Right lobe of liver (tissue), 6 donors: ENCODE measurements around the gene CDC37. TPM values are rescaled to one million over a fixed set of nuclear protein-coding genes. Genes with fewer than 3 reads are reported as not detected.

Experiments
- ATAC-seq, 4 donors: fragments of 200-7000 bp; cut with Tn5 transposase; one replicate each; pipeline ENCODE4 v1.9.1; 2020; ENCODE audit warnings: mild to moderate bottlenecking in 4 of 4, moderate library complexity in 4 of 4
- DNase-seq, 3 donors: peaks; one replicate each; pipeline ENCODE4 v3.0.0-alpha.2; 2020
- H3K27ac ChIP-seq, 3 donors: fragments of 200-600 bp; one replicate each; pipeline ENCODE4 v1.8.0; 2022
- H3K27me3 ChIP-seq, 2 donors: fragments of 200-600 bp; one replicate each; pipeline ENCODE4 v1.8.0; 2022
- H3K36me3 ChIP-seq, 4 donors: fragments of 200-600 bp; sonication (generic) in 1 of 4; one replicate each; pipeline versions ENCODE4 v1.5.1 to v1.8.0; 2017 to 2022; ENCODE audit warnings: control low read depth in 1 of 4
- H3K4me1 ChIP-seq, 4 donors: fragments of 200-600 bp; sonication (generic) in 1 of 4; one replicate each; pipeline versions ENCODE4 v1.5.1 to v1.8.0; 2017 to 2022; ENCODE audit warnings: control low read depth in 1 of 4
- H3K4me3 ChIP-seq, 3 donors: fragments of 200-600 bp; one replicate each; pipeline ENCODE4 v1.8.0; 2022
- H3K9me3 ChIP-seq, 4 donors: fragments of 200-600 bp; sonication (generic) in 1 of 4; one replicate each; pipeline versions ENCODE4 v1.5.1 to v1.8.0; 2017 to 2022; ENCODE audit warnings: control low read depth in 1 of 4
- CTCF ChIP-seq, 4 donors: fragments of 200-600 bp in 3 of 4; fragments of 450-650 bp in 1 of 4; IDR thresholded peaks; one replicate each; pipeline versions ENCODE4 v1.5.1 to v1.8.0; 2016 to 2022; ENCODE audit warnings: antibody characterized with exemption in 4 of 4, mild to moderate bottlenecking in 2 of 4
- POLR2A ChIP-seq: fragments of 450-650 bp; IDR thresholded peaks from one replicate; pipeline ENCODE4 v1.6.1; 2017; ENCODE audit warnings: antibody characterized with exemption, mild to moderate bottlenecking
- WGBS: methylation state at CpG from one replicate; pipeline ENCODE4 v1.1.6; 2018; ENCODE audit warnings: low coverage, low lambda C conversion rate; ENCODE audit not compliant: insufficient coverage; ENCODE audit errors: missing lambda C conversion rate; 5-methylcytosine and 5-hydroxymethylcytosine counted together
- intact Hi-C, 2 donors: fragments of 100-400 bp; cut with DNase I; formaldehyde crosslinking; loops; one replicate each; pipeline versions ENCODE4 v1.11.2 to v1.14.1; 2022
- total RNA-seq, 6 experiments: library from RNA; depleted of rRNA in 2 of 6; stranded (reverse); fragments of >200 nt in 2 of 6; fragmentation: NEBNext Ultra II Directional in 3 of 6; extraction: Animal tissue kit (Norgen Biotek cat#: 25700) in 3 of 6; gene quantifications; one replicate each; pipeline versions ENCODE4 v1.1.0 to v1.2.4, GENCODE V29; 2016 to 2023
- donor health status: DM: no; HTN: yes; CAD: no.
- donor health status: DM: no; HTN: no; CAD: no.
- donor health status: DM: no; HTN: no; CAD: no.
- donor health status: DM: no; HTN: yes; CAD: no.
- donor health status: DM: no; HTN: yes; CAD: no.

CDC37 gene
- total RNA-seq, 6 experiments from 2014 or later: 39.6 to 74.9 (median 50.1) TPM

- DNase-seq: no peak
- H3K27ac ChIP-seq: no peak overlapping the region
- intact Hi-C loops: no loop called here
- TF ChIP-seq POLR2A (no peak), CTCF (IDR thresholded peaks at IDR 0.05) (no peak)
- ATAC-seq: no peak
- no peaks in the 10 kb centered on the region for H3K9me3 ChIP-seq
- WGBS: 90% methylated on average over 5 of the region's 6 CpGs
- H3K27me3 ChIP-seq: no peaks in the 10 kb centered on the region
- H3K4me3 ChIP-seq: no peak overlapping the region
- H3K36me3 ChIP-seq: no peaks in the 10 kb centered on the region
- peaks cover 0 to 18% (median 5%) of the 10 kb centered on the region in 4 donors for H3K4me1 ChIP-seq
Measured at GRCh38 chr19:10427169-10427568, 23.8 kb upstream of the CDC37 start.

DNA sequence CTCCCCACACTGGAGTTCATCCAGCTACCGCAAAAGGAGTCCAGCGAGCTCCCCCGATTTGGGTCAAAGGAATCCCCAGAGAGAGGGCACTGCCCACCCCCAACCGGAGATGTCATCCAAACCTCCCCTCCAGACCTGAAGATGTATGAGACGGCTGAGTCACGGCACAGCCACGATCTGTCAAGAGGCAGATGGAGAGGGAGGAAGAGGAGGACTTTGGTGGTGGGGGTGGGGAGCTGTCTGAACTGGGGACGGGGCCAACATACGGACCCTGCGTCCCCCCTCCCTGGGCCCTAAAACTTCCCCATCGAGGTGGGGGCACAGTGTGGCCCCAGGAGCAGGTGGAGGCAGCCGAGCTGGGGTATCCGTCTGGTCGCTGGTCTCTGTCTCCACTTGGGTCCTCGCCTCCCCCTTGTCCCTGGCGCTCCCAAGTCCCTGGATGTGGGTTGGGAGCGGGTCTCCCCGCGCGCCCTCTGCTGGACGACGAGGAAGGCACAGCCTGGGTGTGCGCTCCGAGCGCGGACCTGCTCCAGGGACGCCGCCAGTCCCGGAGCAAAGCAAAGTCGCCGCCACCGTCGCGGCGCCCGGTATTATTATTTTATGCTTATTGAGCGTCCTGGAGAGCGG is 20.8 kb upstream of the CDC37 start:
- H3K9me3 ChIP-seq: no peaks in the 10 kb centered on the region
- peak; percentile 85 to 97 (median 96) for TF ChIP-seq CTCF (IDR thresholded peaks at IDR 0.05)
- no peak for TF ChIP-seq POLR2A
- H3K27ac ChIP-seq: no peak overlapping the region
- peaks cover 0 to 25% (median 5%) of the 10 kb centered on the region in 4 donors for H3K4me1 ChIP-seq
- WGBS: no CpG with 5 or more reads among the region's 38 CpGs
- peak overlapping the region; percentile 2 to 33 (median 23) for H3K4me3 ChIP-seq
- DNase-seq (peak; percentile 81 to 86 (median 83)), ATAC-seq (peak; percentile 90 to 94 (median 90))
- H3K36me3 ChIP-seq: no peaks in the 10 kb centered on the region
- H3K27me3 ChIP-seq: peaks cover 0 to 21% of the 10 kb centered on the region in 2 donors
- intact Hi-C loops: no loop called here

DNA sequence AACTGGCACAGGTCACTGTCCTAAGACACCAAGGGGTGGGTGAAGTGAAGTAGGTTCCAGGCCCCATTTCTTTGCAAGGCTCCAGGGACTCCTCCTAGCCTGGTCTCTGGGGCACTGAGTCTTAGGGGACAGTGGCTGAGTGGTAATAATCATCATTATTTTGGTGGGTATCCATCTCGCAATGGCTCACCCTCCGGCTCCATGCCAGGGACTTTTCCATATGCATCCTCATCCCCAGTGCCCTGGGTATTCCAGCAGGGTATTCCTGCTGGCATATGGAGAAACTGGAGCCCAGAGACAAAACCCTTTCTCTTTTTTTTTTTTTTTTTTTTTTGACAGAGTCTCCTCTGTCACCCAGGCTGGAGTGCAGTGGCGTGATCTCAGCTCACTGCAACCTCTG is 19.5 kb upstream of the CDC37 start:
- intact Hi-C loops: no loop called here
- Histone ChIP-seq H3K9me3 (no peaks in the 10 kb centered on the region), H3K27ac (no peak overlapping the region), H3K36me3 (no peaks in the 10 kb centered on the region), H3K4me3 (no peak overlapping the region), H3K4me1 (peaks cover 0 to 25% (median 5%) of the 10 kb centered on the region in 4 donors), H3K27me3 (peaks cover 0 to 21% of the 10 kb centered on the region in 2 donors)
- no peak for TF ChIP-seq CTCF (IDR thresholded peaks at IDR 0.05)
- TF ChIP-seq POLR2A: no peak
- no CpG with 5 or more reads among the region's 3 CpGs for WGBS
- ATAC-seq: no peak
- no peak for DNase-seq

- intact Hi-C loops: no loop called here
- Histone ChIP-seq H3K4me3 (no peak overlapping the region), H3K27me3 (peaks cover 0 to 21% of the 10 kb centered on the region in 2 donors), H3K4me1 (peaks cover 0 to 25% (median 5%) of the 10 kb centered on the region in 4 donors), H3K27ac (no peak overlapping the region), H3K36me3 (no peaks in the 10 kb centered on the region), H3K9me3 (no peaks in the 10 kb centered on the region)
- WGBS: no CpG with 5 or more reads among the region's 4 CpGs
- DNase-seq (no peak), ATAC-seq (no peak)
- no peak for TF ChIP-seq POLR2A
- TF ChIP-seq CTCF (IDR thresholded peaks at IDR 0.05): no peak
Measured at GRCh38 chr19:10422046-10422461, 18.7 kb upstream of the CDC37 start.
